ENCODE measurements around the gene SLC6A18.
"Not testable (repeated sequence)": the region's sequence is repeated elsewhere in the genome, so short reads cannot be mapped to it uniquely, and the experiment has no call there.

The SLC6A18 gene

GRCh38 chr5:1279443-1280151 is 54.4 kb downstream of the SLC6A18 start:
- no peak for DNase-seq

GRCh38 chr5:1280177-1281037 is 55.2 kb downstream of the SLC6A18 start:
- no peak for DNase-seq

- no peak for DNase-seq
Measured at GRCh38 chr5:1281038-1281882, 56.1 kb downstream of the SLC6A18 start.

- peak; percentile 8 for DNase-seq
Measured at GRCh38 chr5:1282131-1282992, 57.2 kb downstream of the SLC6A18 start.

- DNase-seq: peak; percentile 10
Measured at GRCh38 chr5:1282993-1283728, 58.0 kb downstream of the SLC6A18 start.

GRCh38 chr5:1283729-1284041 is 58.5 kb downstream of the SLC6A18 start:
- peak; percentile 8 for DNase-seq

GRCh38 chr5:1284336-1284970 is 59.3 kb downstream of the SLC6A18 start:
- DNase-seq: not testable (repeated sequence)

GRCh38 chr5:1285141-1285540 is 60.0 kb downstream of the SLC6A18 start:
- peak; percentile 8 for DNase-seq

- peak; percentile 15 for DNase-seq
Measured at GRCh38 chr5:1285883-1286291, 60.7 kb downstream of the SLC6A18 start.

GRCh38 chr5:1288439-1289335 is 63.5 kb downstream of the SLC6A18 start:
- DNase-seq: peak; percentile 11

- DNase-seq: not testable (repeated sequence)
Measured at GRCh38 chr5:1289559-1289958, 64.4 kb downstream of the SLC6A18 start.

- DNase-seq: peak; percentile 8
Measured at GRCh38 chr5:1290956-1291355, 65.8 kb downstream of the SLC6A18 start.

- DNase-seq: peak; percentile 12
Measured at GRCh38 chr5:1291611-1292080, 66.5 kb downstream of the SLC6A18 start.

GRCh38 chr5:1292139-1292538 is 67.0 kb downstream of the SLC6A18 start:
- DNase-seq: peak; percentile 8

- DNase-seq: peak; percentile 7
Measured at GRCh38 chr5:1292846-1293415, 67.8 kb downstream of the SLC6A18 start.

- DNase-seq: peak; percentile 16
Measured at GRCh38 chr5:1293416-1294205, 68.4 kb downstream of the SLC6A18 start.

GRCh38 chr5:1294206-1294834 is 69.1 kb downstream of the SLC6A18 start:
- DNase-seq: no peak

All from activated T-cell treated with anti-CD3 and anti-CD28 coated beads, Interleukin-2, amount 50 U/mL, for 1 hour (primary cell).